PFSK-1 (cell line): ENCODE measurements around the gene ODAD4.
A peak's percentile ranks its signal among the peaks of the same experiment; 100 is the strongest.

Experiments used
- FOXP2 ChIP-seq: optimal IDR thresholded peaks from 2 replicates; pipeline ENCODE3; 2011; ENCODE audit warnings: borderline replicate concordance, control low read depth, inconsistent platforms; ENCODE audit not compliant: insufficient read depth; ENCODE audit errors: extremely low read length, extremely low read depth
- POLR2AphosphoS5 ChIP-seq: IDR thresholded peaks from 2 replicates; pipeline ENCODE4 v1.6.1; 2012; ENCODE audit warnings: low read depth, mild to moderate bottlenecking, control low read depth, low read length, moderate library complexity
- REST ChIP-seq, 2 experiments: IDR thresholded peaks; 2 replicates each; pipeline versions ENCODE4 v1.6.1 to v1.8.0; 2011 to 2012; ENCODE audit warnings: low read depth in 2 of 2, low read length in 2 of 2, control low read depth in 1 of 2, inconsistent platforms in 1 of 2, mild to moderate bottlenecking in 1 of 2, moderate library complexity in 1 of 2; ENCODE audit not compliant: insufficient read depth in 1 of 2
- SIN3A ChIP-seq: IDR thresholded peaks from 2 replicates; pipeline ENCODE4 v1.6.1; 2012; ENCODE audit warnings: mild to moderate bottlenecking, low read length, moderate library complexity, borderline replicate concordance; ENCODE audit not compliant: insufficient read depth
- TAF1 ChIP-seq: IDR thresholded peaks from 2 replicates; pipeline ENCODE4 v1.6.1; 2012; ENCODE audit warnings: low read length, control low read depth, borderline replicate concordance; ENCODE audit not compliant: insufficient read depth

Gene ODAD4

GRCh38 chr17:41959030-41959335, 28.6 kb downstream of the ODAD4 start:
- TF ChIP-seq TAF1 (no peak), POLR2AphosphoS5 (no peak), FOXP2 (no peak), SIN3A (no peak), REST (IDR thresholded peaks at IDR 0.05; ENCODE audit: insufficient read depth in 1 of 2, low read depth in 2 of 2, low read length in 2 of 2) (no peak)

- TF ChIP-seq FOXP2 (no peak), TAF1 (no peak), REST (IDR thresholded peaks at IDR 0.05; ENCODE audit: insufficient read depth in 1 of 2, low read depth in 2 of 2, low read length in 2 of 2) (no peak), POLR2AphosphoS5 (no peak), SIN3A (no peak)
Measured at GRCh38 chr17:41959336-41960095, 29.1 kb downstream of the ODAD4 start.

GRCh38 chr17:41962111-41962510, 31.7 kb downstream of the ODAD4 start:
- TF ChIP-seq FOXP2 (no peak), TAF1 (no peak), POLR2AphosphoS5 (no peak), REST (IDR thresholded peaks at IDR 0.05; ENCODE audit: insufficient read depth in 1 of 2, low read depth in 2 of 2, low read length in 2 of 2) (no peak), SIN3A (no peak)

GRCh38 chr17:41962768-41963434, 32.5 kb downstream of the ODAD4 start:
- TF ChIP-seq FOXP2 (peak; percentile 54), POLR2AphosphoS5 (no peak), SIN3A (no peak), TAF1 (no peak), REST (IDR thresholded peaks at IDR 0.05; ENCODE audit: insufficient read depth in 1 of 2, low read depth in 2 of 2, low read length in 2 of 2) (no peak)
